ENCODE results near the gene XYLT1.

The XYLT1 gene

GRCh38 chr16:17108596-17108995 lies 362.2 kb downstream of the XYLT1 start:
- no peak for DNase-seq (ENCODE audit: low read depth, low spot score)

GRCh38 chr16:17107450-17107849 lies 363.3 kb downstream of the XYLT1 start:
- no peak for DNase-seq (ENCODE audit: low read depth, low spot score)

- no peak for DNase-seq (ENCODE audit: low read depth, low spot score)
Measured at GRCh38 chr16:17106243-17106791, 364.4 kb downstream of the XYLT1 start.

GRCh38 chr16:17105239-17105797 lies 365.4 kb downstream of the XYLT1 start:
- no peak for DNase-seq (ENCODE audit: low read depth, low spot score)

GRCh38 chr16:17104654-17105053 lies 366.1 kb downstream of the XYLT1 start:
- DNase-seq (ENCODE audit: low read depth, low spot score): no peak

GRCh38 chr16:17103216-17103615 lies 367.5 kb downstream of the XYLT1 start:
- no peak for DNase-seq (ENCODE audit: low read depth, low spot score)

- DNase-seq (ENCODE audit: low read depth, low spot score): no peak
Measured at GRCh38 chr16:17101646-17102045, 369.1 kb downstream of the XYLT1 start.

- no peak for DNase-seq (ENCODE audit: low read depth, low spot score)
Measured at GRCh38 chr16:17098685-17099084, 372.1 kb downstream of the XYLT1 start.

- DNase-seq (ENCODE audit: low read depth, low spot score): no peak
Measured at GRCh38 chr16:17084130-17084529, 386.6 kb downstream of the XYLT1 start.

- DNase-seq (ENCODE audit: low read depth, low spot score): no peak
Measured at GRCh38 chr16:17083628-17084027, 387.1 kb downstream of the XYLT1 start.

- no peak for DNase-seq (ENCODE audit: low read depth, low spot score)
Measured at GRCh38 chr16:17082095-17082882, 388.5 kb downstream of the XYLT1 start.

GRCh38 chr16:17080105-17080504 lies 390.7 kb downstream of the XYLT1 start:
- no peak for DNase-seq (ENCODE audit: low read depth, low spot score)

- DNase-seq (ENCODE audit: low read depth, low spot score): no peak
Measured at GRCh38 chr16:17078931-17079631, 391.7 kb downstream of the XYLT1 start.

GRCh38 chr16:17076818-17077498 lies 393.8 kb downstream of the XYLT1 start:
- no peak for DNase-seq (ENCODE audit: low read depth, low spot score)

- no peak for DNase-seq (ENCODE audit: low read depth, low spot score)
Measured at GRCh38 chr16:17076092-17076754, 394.5 kb downstream of the XYLT1 start.

GRCh38 chr16:17072104-17072503 lies 398.7 kb downstream of the XYLT1 start:
- no peak for DNase-seq (ENCODE audit: low read depth, low spot score)

GRCh38 chr16:17070882-17071592 lies 399.7 kb downstream of the XYLT1 start:
- peak; percentile 51 for DNase-seq (ENCODE audit: low read depth, low spot score)

- DNase-seq (ENCODE audit: low read depth, low spot score): no peak
Measured at GRCh38 chr16:17069681-17070080, 401.1 kb downstream of the XYLT1 start.

- DNase-seq (ENCODE audit: low read depth, low spot score): no peak
Measured at GRCh38 chr16:17068524-17068923, 402.2 kb downstream of the XYLT1 start.

GRCh38 chr16:17067882-17068281 lies 402.9 kb downstream of the XYLT1 start:
- no peak for DNase-seq (ENCODE audit: low read depth, low spot score)

All from activated CD4-positive, CD25-positive, alpha-beta regulatory T cell treated with anti-CD3 and anti-CD28 coated beads, Interleukin-2, amount 50 U/mL, for 16 hours (primary cell).